GM10248 (cell line): ENCODE data around the gene CRAMP1.

ENCODE experiments used
- CTCF ChIA-PET: fragments of 300-600 bp; sonication (Branson Sonifier 250); formaldehyde crosslinking; extraction: SDS; loops from one replicate; lab custom pipeline; 2021; ENCODE audit warnings: antibody characterized with exemption; lab: Yijun Ruan, JAX
- POLR2A ChIA-PET: fragments of 350-650 bp; sonication (Branson Sonifier 250); formaldehyde crosslinking; extraction: SDS; loops from one replicate; lab custom pipeline; 2020; ENCODE audit warnings: antibody characterized with exemption; lab: Yijun Ruan, JAX
- DNase-seq: peaks from one replicate; pipeline ENCODE4 v3.0.0; 2012; ENCODE audit errors: extremely low spot score
- CTCF ChIP-seq: IDR thresholded peaks from 2 replicates; pipeline ENCODE4 v1.5.1; 2012; ENCODE audit warnings: mild to moderate bottlenecking, low read depth; ENCODE audit errors: extremely low read depth, missing control alignments, control extremely low read depth

Gene CRAMP1

GRCh38 chr16:1706386-1707192 lies 94.4 kb downstream of the CRAMP1 start:
- POLR2A ChIA-PET, result interaction anchor here (0.6 to 1.2 kb wide), 3 partner anchors 28 to 369 kb away, joined by 3 to 6 read pairs (median 4); partner anchors contain the start of gene RPS2
- TF ChIP-seq CTCF, result no peak
- CTCF ChIA-PET, result interaction anchor here (0.7 to 4.5 kb wide), 37 partner anchors 8 to 377 kb away, joined by 3 to 36 read pairs (median 4); partner anchors contain the start of genes CRAMP1, EME2, FAHD1 and HAGH
- DNase-seq, result peak; percentile 67

GRCh38 chr16:1707193-1707790 lies 95.1 kb downstream of the CRAMP1 start:
- CTCF ChIA-PET, result interaction anchor here (2.8 to 4.5 kb wide), 2 partner anchors 25 to 38 kb away, joined by 7 to 36 read pairs; no protein-coding TSS in a partner anchor
- POLR2A ChIA-PET, result interaction anchor here (0.6 kb wide), 1 partner anchor 370 kb away, joined by 6 read pairs; no protein-coding TSS in a partner anchor
- no peak for TF ChIP-seq CTCF
- no peak for DNase-seq

GRCh38 chr16:1708083-1708767 lies 96.1 kb downstream of the CRAMP1 start:
- ChIA-PET CTCF (interaction anchor here (0.9 to 4.5 kb wide), 2 partner anchors 8 to 26 kb away, joined by 3 to 36 read pairs; no protein-coding TSS in a partner anchor), POLR2A (no interaction called here)
- TF ChIP-seq CTCF, result no peak
- no peak for DNase-seq

DNA sequence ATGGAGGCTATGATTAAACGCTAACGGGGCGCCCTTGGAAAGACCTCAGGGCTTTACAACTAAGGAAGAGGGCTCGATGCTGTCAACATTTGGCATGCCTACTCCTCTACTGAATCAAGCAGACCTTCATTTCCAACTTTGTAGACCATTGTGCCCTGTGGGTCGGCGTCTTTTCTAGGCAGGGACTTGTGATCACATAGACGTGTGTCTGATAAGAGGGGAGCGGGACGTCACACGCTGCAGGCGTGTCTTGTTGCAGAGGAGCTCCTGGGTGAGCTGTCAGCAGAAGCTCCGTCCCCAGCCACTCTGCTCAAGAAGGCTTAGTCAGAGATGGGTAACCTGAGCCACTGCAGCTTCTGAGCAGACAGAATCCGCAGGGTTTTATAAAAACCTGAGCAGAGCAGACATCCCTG lies 96.6 kb downstream of the CRAMP1 start:
- no peak for TF ChIP-seq CTCF
- ChIA-PET POLR2A (no interaction called here), CTCF (interaction anchor here (0.9 to 4.5 kb wide), 2 partner anchors 9 to 26 kb away, joined by 3 to 36 read pairs; no protein-coding TSS in a partner anchor)
- DNase-seq, result no peak

DNA sequence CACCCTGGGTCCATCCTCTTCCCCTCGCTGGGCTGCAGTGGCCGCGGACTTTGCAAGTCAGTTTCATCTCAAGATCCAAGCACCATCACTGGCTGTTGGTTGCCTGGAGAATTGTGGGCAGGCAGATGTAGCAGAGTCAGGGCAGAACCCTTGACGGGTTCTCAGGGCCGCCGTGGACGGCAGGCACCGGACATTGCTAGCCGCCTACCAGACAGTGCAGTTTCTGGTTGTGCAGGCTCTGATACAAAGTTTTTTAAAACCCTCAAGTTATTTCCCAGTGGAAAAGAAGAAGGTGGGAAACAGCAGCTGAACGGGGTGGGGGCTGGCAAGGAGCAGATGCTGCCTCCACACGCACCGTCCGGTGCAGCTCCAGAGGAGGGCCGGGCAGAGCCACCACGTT lies 97.2 kb downstream of the CRAMP1 start:
- CTCF ChIA-PET, result no interaction called here
- no peak for TF ChIP-seq CTCF
- POLR2A ChIA-PET, result no interaction called here
- no peak for DNase-seq
